GM18502 (cell line): ENCODE measurements around the gene TEX13B.
"Not testable (repeated sequence)": the region's sequence is repeated elsewhere in the genome, so short reads cannot be mapped to it uniquely, and the experiment has no call there.

Experiments
- ATAC-seq: cut with Tn5 transposase; IDR thresholded peaks from one replicate; pipeline ENCODE4 v1.9.1; 2021; ENCODE audit warnings: mild to moderate bottlenecking; ENCODE audit not compliant: unreplicated experiment, poor library complexity

The TEX13B gene

GRCh38 chrX:107955337-107955736 is 26.8 kb downstream of the TEX13B start:
- not testable (repeated sequence) for ATAC-seq

DNA sequence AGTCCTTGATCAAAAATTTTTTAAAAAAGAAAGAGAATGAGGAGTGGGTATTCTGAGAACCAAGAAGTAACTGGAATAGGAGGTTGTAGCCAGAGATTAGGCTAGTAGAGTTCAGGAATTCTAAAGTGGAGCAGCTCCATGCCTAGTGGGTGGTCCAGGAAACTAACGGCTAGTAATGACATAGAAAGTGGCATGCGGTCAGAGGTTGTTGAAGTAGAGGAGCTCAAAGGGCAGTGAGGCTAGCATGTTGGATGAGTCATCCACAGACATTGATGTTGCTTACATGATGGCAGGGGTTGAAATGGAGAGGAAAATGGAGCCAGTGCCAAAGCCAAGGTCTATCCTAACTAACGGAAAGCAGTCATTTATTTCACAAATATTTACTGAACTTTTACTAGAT is 42.1 kb downstream of the TEX13B start:
- no peak for ATAC-seq

- no peak for ATAC-seq
Measured at GRCh38 chrX:107936434-107936730, 45.8 kb downstream of the TEX13B start.

GRCh38 chrX:107935664-107936433 is 46.3 kb downstream of the TEX13B start:
- ATAC-seq, result no peak

DNA sequence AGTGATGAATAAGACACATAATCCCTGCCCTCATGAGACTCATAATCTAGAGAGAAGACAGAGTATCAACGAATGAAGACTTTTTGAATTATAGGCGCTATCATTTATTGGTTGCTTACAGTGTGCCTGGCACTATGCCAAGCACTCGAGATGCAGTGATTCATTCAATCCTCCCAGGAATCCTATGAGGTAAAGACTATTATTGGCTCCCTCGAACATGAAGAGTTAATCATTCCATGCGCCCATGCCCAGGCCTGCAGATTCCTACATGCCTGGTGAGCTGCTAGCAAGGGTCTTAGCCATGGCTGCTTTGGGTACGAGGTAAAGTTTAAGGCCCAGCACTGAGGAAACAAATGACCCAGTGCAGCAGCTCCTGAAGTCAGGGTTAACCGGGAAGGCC is 47.0 kb downstream of the TEX13B start:
- no peak for ATAC-seq

DNA sequence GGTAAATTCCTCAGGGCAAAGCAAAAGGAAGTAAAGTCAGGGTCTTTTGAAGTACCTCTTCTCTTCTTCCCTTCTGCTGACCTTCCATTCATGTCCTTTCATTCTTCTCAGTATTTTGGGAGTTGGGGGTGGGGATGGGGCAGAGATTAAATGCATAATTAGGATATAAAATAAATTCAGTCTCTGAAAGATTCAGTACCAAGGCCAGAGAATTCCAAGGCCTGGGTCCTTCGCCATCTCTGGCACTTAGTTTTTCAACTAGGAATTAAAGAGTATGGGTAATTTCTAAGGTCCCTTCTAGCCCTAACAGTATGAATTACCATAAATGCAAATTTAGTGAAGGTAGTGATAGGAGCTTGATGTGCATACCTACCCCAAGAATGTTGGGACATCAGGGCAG is 47.9 kb downstream of the TEX13B start:
- ATAC-seq, result no peak
